Measurements from ENCODE around the gene DTNB. TPM values are rescaled to one million over a fixed set of nuclear protein-coding genes. Genes with fewer than 3 reads are reported as not detected.
"Not testable (repeated sequence)": the region's sequence is repeated elsewhere in the genome, so short reads cannot be mapped to it uniquely, and the experiment has no call there.

Gene DTNB
- total RNA-seq, 2 experiments from 2014 or later = 20.8 to 25.1 TPM

DNA sequence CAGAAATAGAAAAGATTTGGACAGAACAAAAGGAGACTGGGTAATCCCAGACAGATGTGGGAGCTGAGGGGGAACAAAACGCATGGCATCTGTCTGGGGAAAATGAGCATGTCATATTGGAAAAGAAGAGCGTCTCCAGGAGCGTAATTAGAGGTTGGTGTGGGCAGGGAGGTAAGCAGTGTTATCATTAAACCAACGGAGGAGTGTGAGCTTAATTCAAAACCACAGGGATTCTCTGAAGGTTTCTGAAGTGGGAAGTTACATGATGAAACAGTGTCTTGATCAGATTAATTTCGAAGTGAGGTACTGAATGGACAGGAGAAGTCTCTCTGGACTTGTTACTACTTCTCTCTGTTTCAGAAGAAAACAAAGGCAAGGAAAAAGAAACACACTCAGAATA, 53.3 kb downstream of the DTNB start:
- Mint-ChIP-seq H3K4me3 (no peak overlapping the region), H3K27ac (no peak overlapping the region), H3K27me3 (no peaks in the 10 kb centered on the region), H3K4me1 (ENCODE audit: low read depth) (no peaks in the 10 kb centered on the region), H3K36me3 (no peaks in the 10 kb centered on the region), H3K9me3 (no peaks in the 10 kb centered on the region)
- intact Hi-C loops (cut with micrococcal nuclease) = no loop called here
- CTCF ChIA-PET = no interaction called here
- DNase-seq = no peak
- POLR2A ChIA-PET = no interaction called here

DNA sequence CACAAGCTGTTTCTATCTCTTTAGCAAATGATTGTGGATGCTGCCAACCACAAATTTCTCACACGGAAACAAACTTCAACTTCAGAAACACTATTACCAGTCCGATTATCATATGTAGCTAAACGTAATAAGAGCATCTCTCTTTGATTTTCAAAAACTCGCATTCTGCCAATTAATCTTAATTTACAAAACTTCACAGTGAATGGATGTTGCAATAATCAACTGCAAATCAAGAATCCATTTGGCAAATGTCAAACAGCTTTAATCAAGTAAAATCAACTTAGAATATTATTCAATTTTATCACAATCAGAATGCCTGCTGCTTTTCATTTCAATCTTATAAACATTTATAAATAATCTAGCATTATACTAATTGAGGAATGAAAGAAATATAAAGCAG, 54.2 kb downstream of the DTNB start:
- Mint-ChIP-seq H3K9me3 (no peaks in the 10 kb centered on the region), H3K27ac (no peak overlapping the region), H3K36me3 (no peaks in the 10 kb centered on the region), H3K4me1 (ENCODE audit: low read depth) (no peaks in the 10 kb centered on the region), H3K4me3 (no peak overlapping the region), H3K27me3 (no peaks in the 10 kb centered on the region)
- POLR2A ChIA-PET = no interaction called here
- DNase-seq = no peak
- CTCF ChIA-PET = no interaction called here
- intact Hi-C loops (cut with micrococcal nuclease) = no loop called here

DNA sequence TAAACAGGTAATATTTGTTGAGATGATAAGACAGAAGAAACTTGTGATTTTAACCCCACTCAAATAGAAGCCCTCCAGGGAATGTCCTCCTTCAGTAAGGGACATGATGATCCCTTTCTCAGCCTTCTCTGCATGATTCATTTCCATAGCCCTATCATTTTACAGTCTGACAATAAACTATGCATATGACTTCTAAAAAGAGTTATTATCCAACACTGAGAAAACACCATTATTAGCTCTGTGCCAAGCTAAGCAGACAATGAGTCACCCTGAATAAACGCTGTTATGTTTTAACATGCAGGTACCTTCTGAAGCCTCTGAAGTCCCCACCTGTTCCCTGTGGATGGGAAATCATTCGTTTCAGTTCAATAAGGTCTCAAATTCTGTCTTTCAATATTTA, 54.7 kb downstream of the DTNB start:
- Mint-ChIP-seq H3K27ac (no peak overlapping the region), H3K4me1 (ENCODE audit: low read depth) (no peaks in the 10 kb centered on the region), H3K27me3 (no peaks in the 10 kb centered on the region), H3K9me3 (no peaks in the 10 kb centered on the region), H3K36me3 (no peaks in the 10 kb centered on the region), H3K4me3 (no peak overlapping the region)
- intact Hi-C loops (cut with micrococcal nuclease) = no loop called here
- CTCF ChIA-PET = interaction anchor here (0.7 kb wide), 1 partner anchor 233 kb away, joined by 3 read pairs; no protein-coding TSS in a partner anchor
- POLR2A ChIA-PET = no interaction called here
- no peak for DNase-seq

GRCh38 chr2:25617948-25618646, 55.3 kb downstream of the DTNB start:
- H3K9me3 Mint-ChIP-seq = no peaks in the 10 kb centered on the region
- DNase-seq = no peak
- no peaks in the 10 kb centered on the region for H3K36me3 Mint-ChIP-seq
- H3K4me3 Mint-ChIP-seq = no peak overlapping the region
- POLR2A ChIA-PET = no interaction called here
- H3K4me1 Mint-ChIP-seq (ENCODE audit: low read depth) = no peaks in the 10 kb centered on the region
- CTCF ChIA-PET = interaction anchor here (0.7 kb wide), 2 partner anchors 224 to 234 kb away, joined by 3 read pairs; no protein-coding TSS in a partner anchor
- no peak overlapping the region for H3K27ac Mint-ChIP-seq
- no peaks in the 10 kb centered on the region for H3K27me3 Mint-ChIP-seq
- intact Hi-C loops (cut with micrococcal nuclease) = no loop called here

DNA sequence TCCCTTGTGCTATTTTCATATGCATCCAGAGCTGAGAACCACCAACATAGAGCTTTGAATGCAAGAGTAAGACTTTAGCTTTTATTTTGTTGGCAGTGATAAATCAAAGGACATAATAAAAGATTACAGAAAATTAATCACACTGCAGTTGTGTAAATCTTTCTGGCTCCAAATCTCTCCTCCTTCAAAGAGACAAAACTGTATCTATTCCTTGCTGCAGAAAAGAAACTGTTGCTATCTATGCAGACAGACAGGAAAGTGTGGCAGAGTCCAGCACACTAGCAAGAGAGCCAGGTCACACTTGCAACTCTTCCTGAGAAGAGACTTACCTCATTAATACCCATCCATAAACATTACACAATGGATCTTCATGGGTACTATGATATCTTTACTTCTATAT, 57.5 kb downstream of the DTNB start:
- intact Hi-C loops (cut with micrococcal nuclease) = no loop called here
- POLR2A ChIA-PET = no interaction called here
- H3K9me3 Mint-ChIP-seq = no peaks in the 10 kb centered on the region
- no peak for DNase-seq
- no peak overlapping the region for H3K4me3 Mint-ChIP-seq
- H3K27me3 Mint-ChIP-seq = no peaks in the 10 kb centered on the region
- H3K36me3 Mint-ChIP-seq = no peaks in the 10 kb centered on the region
- no peak overlapping the region for H3K27ac Mint-ChIP-seq
- no peaks in the 10 kb centered on the region for H3K4me1 Mint-ChIP-seq (ENCODE audit: low read depth)
- CTCF ChIA-PET = interaction anchor here (1.1 kb wide), 1 partner anchor 9 kb away, joined by 4 read pairs; no protein-coding TSS in a partner anchor

DNA sequence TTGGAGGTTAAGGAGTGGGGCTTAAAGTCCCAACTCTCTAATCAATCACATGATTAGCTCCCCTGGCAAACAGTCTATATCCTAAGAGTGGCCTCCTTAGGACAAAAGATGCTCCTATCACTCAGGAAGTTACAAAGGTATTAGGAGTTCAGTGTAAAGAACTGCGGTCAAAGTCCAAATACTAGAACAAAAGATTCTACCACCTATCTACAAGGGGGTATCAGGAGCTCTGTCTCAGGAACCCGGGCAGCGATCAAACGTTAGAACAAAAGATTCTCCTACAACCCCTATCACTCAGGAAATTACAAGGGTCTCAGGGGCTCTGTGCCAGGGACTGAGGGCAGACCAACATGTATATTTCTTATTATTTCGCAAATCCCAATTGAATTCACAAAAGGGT, 58.0 kb downstream of the DTNB start:
- POLR2A ChIA-PET = no interaction called here
- no peak overlapping the region for H3K4me3 Mint-ChIP-seq
- H3K27ac Mint-ChIP-seq = no peak overlapping the region

GRCh38 chr2:25614711-25615110, 58.7 kb downstream of the DTNB start:
- H3K36me3 Mint-ChIP-seq = no peaks in the 10 kb centered on the region
- no peaks in the 10 kb centered on the region for H3K9me3 Mint-ChIP-seq
- POLR2A ChIA-PET = no interaction called here
- no peak overlapping the region for H3K27ac Mint-ChIP-seq
- peaks cover 1% of the 10 kb centered on the region for H3K4me1 Mint-ChIP-seq (ENCODE audit: low read depth)
- H3K27me3 Mint-ChIP-seq = no peaks in the 10 kb centered on the region
- CTCF ChIA-PET = no interaction called here
- no peak overlapping the region for H3K4me3 Mint-ChIP-seq
- intact Hi-C loops (cut with micrococcal nuclease) = no loop called here
- no peak for DNase-seq

More for the DNA sequence above, 58.0 kb downstream of the DTNB start:
- DNase-seq = no peak
- intact Hi-C loops (cut with micrococcal nuclease) = no loop called here
- H3K36me3 Mint-ChIP-seq = no peaks in the 10 kb centered on the region
- peaks cover under 1% of the 10 kb centered on the region for H3K4me1 Mint-ChIP-seq (ENCODE audit: low read depth)
- H3K27me3 Mint-ChIP-seq = no peaks in the 10 kb centered on the region
- H3K9me3 Mint-ChIP-seq = no peaks in the 10 kb centered on the region
- CTCF ChIA-PET = interaction anchor here (1.1 kb wide), 1 partner anchor 9 kb away, joined by 4 read pairs; no protein-coding TSS in a partner anchor

- no peaks in the 10 kb centered on the region for H3K27me3 Mint-ChIP-seq
- intact Hi-C loops (cut with micrococcal nuclease) = loop anchor here (10.0 kb wide), 2 partner anchors 246 to 536 kb away; no protein-coding TSS in a partner anchor
- no peaks in the 10 kb centered on the region for H3K36me3 Mint-ChIP-seq
- ChIA-PET POLR2A (no interaction called here), CTCF (interaction anchor here (0.6 to 5.4 kb wide), 9 partner anchors 10 to 343 kb away, joined by 3 to 132 read pairs (median 3); no protein-coding TSS in a partner anchor)
- H3K27ac Mint-ChIP-seq = no peak overlapping the region
- H3K4me3 Mint-ChIP-seq = no peak overlapping the region
- no peaks in the 10 kb centered on the region for H3K9me3 Mint-ChIP-seq
- no peak for DNase-seq
- H3K4me1 Mint-ChIP-seq (ENCODE audit: low read depth) = peaks cover 1% of the 10 kb centered on the region
Measured at GRCh38 chr2:25608718-25609117, 64.7 kb downstream of the DTNB start.

DNA sequence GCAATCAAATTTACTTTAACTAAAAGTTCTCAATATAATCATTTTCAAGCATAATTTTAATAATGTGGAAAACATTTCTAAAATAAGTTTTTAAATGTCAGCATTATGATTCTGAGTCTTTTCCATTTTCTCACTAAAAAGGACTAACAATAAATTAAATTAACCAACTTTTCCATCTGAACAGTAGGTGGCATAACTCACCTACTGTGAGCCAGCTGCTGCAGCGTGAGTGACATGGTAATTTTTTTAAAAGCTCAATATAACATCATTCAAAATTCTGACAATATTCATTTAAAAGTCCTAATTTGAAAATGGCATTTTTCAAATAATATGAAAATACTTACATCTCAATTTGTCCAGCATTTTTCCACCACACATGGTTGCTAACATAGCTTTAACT, 66.5 kb downstream of the DTNB start:
- Mint-ChIP-seq H3K27ac (no peak overlapping the region), H3K36me3 (no peaks in the 10 kb centered on the region), H3K4me1 (ENCODE audit: low read depth) (peaks cover 6% of the 10 kb centered on the region), H3K27me3 (no peaks in the 10 kb centered on the region), H3K9me3 (no peaks in the 10 kb centered on the region), H3K4me3 (no peak overlapping the region)
- intact Hi-C loops (cut with micrococcal nuclease) = loop anchor here (1.0 to 10.0 kb wide), 5 partner anchors 58 to 538 kb away; no protein-coding TSS in a partner anchor
- CTCF ChIA-PET = interaction anchor here (0.6 to 5.4 kb wide), 43 partner anchors 9 to 538 kb away, joined by 3 to 132 read pairs (median 4); partner anchors contain the start of genes ASXL2 and DTNB
- no peak for DNase-seq
- POLR2A ChIA-PET = no interaction called here

GRCh38 chr2:25602333-25602723, 71.0 kb downstream of the DTNB start:
- H3K27ac Mint-ChIP-seq = peak overlapping the region; percentile 74
- H3K36me3 Mint-ChIP-seq = no peaks in the 10 kb centered on the region
- H3K4me1 Mint-ChIP-seq (ENCODE audit: low read depth) = peaks cover 23% of the 10 kb centered on the region
- no peak overlapping the region for H3K4me3 Mint-ChIP-seq
- intact Hi-C loops (cut with micrococcal nuclease) = loop anchor here (10.0 kb wide), 2 partner anchors 252 to 542 kb away; no protein-coding TSS in a partner anchor
- no peaks in the 10 kb centered on the region for H3K27me3 Mint-ChIP-seq
- H3K9me3 Mint-ChIP-seq = no peaks in the 10 kb centered on the region
- no peak for DNase-seq
- CTCF ChIA-PET = interaction anchor here (0.7 kb wide), 1 partner anchor 28 kb away, joined by 3 read pairs; no protein-coding TSS in a partner anchor
- POLR2A ChIA-PET = interaction anchor here (1.0 kb wide), 1 partner anchor 216 kb away, joined by 3 read pairs; no protein-coding TSS in a partner anchor

DNA sequence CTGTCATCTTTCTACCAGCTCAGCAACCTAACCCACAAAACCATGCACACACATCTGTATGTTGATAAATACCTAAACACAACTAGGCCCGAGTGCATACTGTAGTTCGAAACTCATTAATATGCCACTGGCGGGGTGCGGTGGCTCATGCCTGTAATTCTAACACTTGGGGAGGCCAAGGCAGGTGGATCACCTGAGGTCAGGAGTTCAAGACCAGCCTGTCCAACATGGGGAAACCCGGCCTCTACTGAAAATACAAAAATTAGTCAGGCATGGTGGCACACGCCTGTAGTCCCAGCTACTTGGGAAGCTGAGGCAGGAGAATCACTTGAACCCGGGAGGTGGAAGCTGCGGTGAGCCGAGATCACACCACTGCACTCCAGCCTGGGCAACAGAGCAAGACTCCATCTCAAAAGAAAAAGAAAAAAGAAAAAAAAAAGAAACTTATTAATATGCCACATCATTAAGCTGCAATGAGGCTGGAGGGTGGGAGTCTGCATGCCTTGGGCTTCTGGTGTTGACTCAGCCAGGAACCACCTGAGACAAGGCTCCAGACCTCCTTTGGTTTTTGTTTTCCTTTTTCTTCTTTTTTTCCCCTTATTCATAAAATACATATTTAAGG, 71.6 kb downstream of the DTNB start:
- Mint-ChIP-seq H3K27ac (peak overlapping the region; percentile 74), H3K4me1 (ENCODE audit: low read depth) (peaks cover 23% of the 10 kb centered on the region)
- POLR2A ChIA-PET = interaction anchor here (1.0 kb wide), 1 partner anchor 217 kb away, joined by 3 read pairs; no protein-coding TSS in a partner anchor
- not testable (repeated sequence) for H3K4me3 Mint-ChIP-seq, H3K27me3 Mint-ChIP-seq, H3K36me3 Mint-ChIP-seq, H3K9me3 Mint-ChIP-seq
- peak; percentile 48 for DNase-seq
- CTCF ChIA-PET = interaction anchor here (0.7 kb wide), 1 partner anchor 27 kb away, joined by 3 read pairs; no protein-coding TSS in a partner anchor
- intact Hi-C loops (cut with micrococcal nuclease) = loop anchor here (10.0 kb wide), 2 partner anchors 253 to 543 kb away; no protein-coding TSS in a partner anchor

DNA sequence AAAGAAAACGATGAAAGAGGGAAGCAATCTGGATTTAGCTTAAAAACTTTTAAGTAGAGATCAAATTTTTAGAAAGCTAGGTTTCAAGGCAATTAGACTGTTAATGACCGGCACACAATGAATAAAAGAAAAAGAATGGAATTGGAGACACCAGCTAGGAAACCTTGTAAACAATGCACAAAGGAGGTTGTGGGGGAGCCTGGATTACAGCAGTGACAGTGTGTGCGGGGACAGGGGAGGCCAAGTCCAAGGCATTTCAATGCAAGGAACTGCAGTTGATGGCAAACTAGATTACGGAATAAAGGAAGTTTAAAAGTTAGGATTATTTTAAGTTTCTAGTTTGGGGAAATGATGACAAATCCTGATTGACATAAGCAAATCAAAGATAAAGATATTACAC, 74.5 kb downstream of the DTNB start:
- no peak for DNase-seq
- no peak overlapping the region for H3K4me3 Mint-ChIP-seq
- H3K27me3 Mint-ChIP-seq = no peaks in the 10 kb centered on the region
- CTCF ChIA-PET = interaction anchor here (0.6 to 2.0 kb wide), 5 partner anchors 8 to 731 kb away, joined by 3 to 10 read pairs (median 6); no protein-coding TSS in a partner anchor
- POLR2A ChIA-PET = interaction anchor here (0.6 kb wide), 1 partner anchor 286 kb away, joined by 5 read pairs; no protein-coding TSS in a partner anchor
- intact Hi-C loops (cut with micrococcal nuclease) = no loop called here
- H3K4me1 Mint-ChIP-seq (ENCODE audit: low read depth) = peaks cover 23% of the 10 kb centered on the region
- H3K27ac Mint-ChIP-seq = no peak overlapping the region
- H3K9me3 Mint-ChIP-seq = no peaks in the 10 kb centered on the region
- peaks cover 2% of the 10 kb centered on the region for H3K36me3 Mint-ChIP-seq
